Heart left ventricle (tissue), 13 donors: Measurements from ENCODE around the gene PRPF6.

Experiments
- POLR2A ChIP-seq, 2 donors: fragments of 450-650 bp; IDR thresholded peaks; one replicate each; pipeline ENCODE4 v1.6.1; 2017; ENCODE audit warnings: antibody characterized with exemption in 2 of 2, mild to moderate bottlenecking in 2 of 2, moderate library complexity in 2 of 2
- TF ChIP-seq, protein P1 (sequence below), 12 donors: fragments of 200-600 bp; sonication (generic) in 4 of 12; IDR thresholded peaks; one replicate each; pipeline versions ENCODE4 v1.5.0 to v1.8.0; 2018 to 2022; ENCODE audit warnings: antibody characterized with exemption in 12 of 12, mild to moderate bottlenecking in 5 of 12
- donor health status: ischemic (EF 13 %, LVEDD 7.1; RV severe dilation, severe dysfunction).
- donor health status: DM: no; HTN: yes; CAD: no.
- donor health status: DM: no; HTN: no; CAD: no.
- donor health status: ischemic (EF 25% LVEDD 6.9; RV normal size, moderate dysfunction).
- donor health status: ischemic (EF 25% LVEDD 5.7; RV mildly dilated, moderate dysfunction).
- donor health status: ischemic (EF 35%, LVEDD 5.7; RV mildly dilated, moderate dysfunction).
- donor health status: nonischemic (EF 11% LVEDD 7.7; RV severe dilation, severe dysfunction).
- donor health status: DM: yes; HTN: yes; CAD: no.
- donor health status: PGD.
- donor health status: ischemic (EF 29% LVEDD 5.4; RV normal size, mild dysfunction).
- donor health status: nonischemic (EF 23%, LVEDD 6.1; RV moderate dilation, normal function).

DNA sequence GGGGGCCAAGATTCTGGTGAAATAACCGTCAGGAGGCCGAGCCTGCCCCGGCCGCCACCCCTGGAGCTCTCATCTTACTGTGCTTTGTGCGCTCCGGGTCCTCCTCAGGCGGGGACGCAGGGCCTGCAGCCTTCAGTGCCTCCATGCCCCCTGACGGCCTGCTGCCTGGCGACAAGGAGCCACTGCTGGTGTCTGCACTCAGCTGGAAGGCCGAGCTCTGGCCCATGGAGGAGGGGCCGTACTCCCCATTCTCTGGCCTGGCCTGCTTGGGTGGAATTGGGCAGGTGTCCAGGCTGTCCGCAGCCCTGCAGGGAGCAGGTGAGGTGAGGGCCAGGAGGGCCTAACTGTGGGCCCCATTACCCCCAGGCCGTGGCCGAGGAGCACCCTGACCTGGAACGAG lies 16.5 kb upstream of the PRPF6 start:
- TF ChIP-seq, protein P1, sequence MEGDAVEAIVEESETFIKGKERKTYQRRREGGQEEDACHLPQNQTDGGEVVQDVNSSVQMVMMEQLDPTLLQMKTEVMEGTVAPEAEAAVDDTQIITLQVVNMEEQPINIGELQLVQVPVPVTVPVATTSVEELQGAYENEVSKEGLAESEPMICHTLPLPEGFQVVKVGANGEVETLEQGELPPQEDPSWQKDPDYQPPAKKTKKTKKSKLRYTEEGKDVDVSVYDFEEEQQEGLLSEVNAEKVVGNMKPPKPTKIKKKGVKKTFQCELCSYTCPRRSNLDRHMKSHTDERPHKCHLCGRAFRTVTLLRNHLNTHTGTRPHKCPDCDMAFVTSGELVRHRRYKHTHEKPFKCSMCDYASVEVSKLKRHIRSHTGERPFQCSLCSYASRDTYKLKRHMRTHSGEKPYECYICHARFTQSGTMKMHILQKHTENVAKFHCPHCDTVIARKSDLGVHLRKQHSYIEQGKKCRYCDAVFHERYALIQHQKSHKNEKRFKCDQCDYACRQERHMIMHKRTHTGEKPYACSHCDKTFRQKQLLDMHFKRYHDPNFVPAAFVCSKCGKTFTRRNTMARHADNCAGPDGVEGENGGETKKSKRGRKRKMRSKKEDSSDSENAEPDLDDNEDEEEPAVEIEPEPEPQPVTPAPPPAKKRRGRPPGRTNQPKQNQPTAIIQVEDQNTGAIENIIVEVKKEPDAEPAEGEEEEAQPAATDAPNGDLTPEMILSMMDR (IDR thresholded peaks at IDR 0.05) = no peak
- TF ChIP-seq POLR2A (IDR thresholded peaks at IDR 0.05) = no peak
